Gastroesophageal sphincter (tissue), 4 donors: Measurements from ENCODE around the gene LGALS3BP. TPM values are rescaled to one million over a fixed set of nuclear protein-coding genes. Genes with fewer than 3 reads are reported as not detected.

ENCODE experiments used
- ATAC-seq: fragments of 150-250 bp; one replicate; pipeline ENCODE4 v1.9.1; 2016; ENCODE audit warnings: mild to moderate bottlenecking, moderate library complexity
- H3K27ac ChIP-seq, 4 donors: fragments of 200-600 bp; sonication (generic) in 3 of 4; 1 replicate in 3 of 4; 2 replicates in 1 of 4; pipeline ENCODE4 v1.5.1; 2016 to 2019
- H3K27me3 ChIP-seq: fragments of 200-600 bp; sonication (generic); one replicate; pipeline ENCODE4 v1.5.1; 2019
- H3K36me3 ChIP-seq, 2 donors: fragments of 200-600 bp; sonication (generic); one replicate each; pipeline ENCODE4 v1.5.1; 2019; ENCODE audit warnings: control low read depth in 1 of 2
- H3K4me1 ChIP-seq, 3 donors: fragments of 200-600 bp; sonication (generic); 1 replicate in 2 of 3; 2 replicates in 1 of 3; pipeline ENCODE4 v1.5.1; 2016 to 2019; ENCODE audit warnings: control low read depth in 2 of 3
- H3K4me3 ChIP-seq, 2 donors: fragments of 200-600 bp; sonication (generic); one replicate each; pipeline ENCODE4 v1.5.1; 2019; ENCODE audit warnings: mild to moderate bottlenecking in 1 of 2, moderate library complexity in 1 of 2
- H3K9me3 ChIP-seq, 3 donors: fragments of 200-600 bp; sonication (generic); one replicate each; pipeline ENCODE4 v1.5.1; 2017 to 2019; ENCODE audit warnings: control low read depth in 2 of 3
- CTCF ChIP-seq, 4 experiments: fragments of 200-600 bp in 2 of 4; fragments of 450-650 bp in 2 of 4; sonication (generic) in 1 of 4; IDR thresholded peaks; one replicate each; pipeline ENCODE4 v1.5.1; 2017 to 2019; ENCODE audit warnings: antibody characterized with exemption in 4 of 4, mild to moderate bottlenecking in 2 of 4, moderate library complexity in 2 of 4
- EP300 ChIP-seq: sonication (generic); formaldehyde crosslinking; IDR thresholded peaks from one replicate; pipeline ENCODE4 v1.6.1; 2017; ENCODE audit warnings: antibody characterized with exemption, mild to moderate bottlenecking
- POLR2A ChIP-seq, 2 donors: fragments of 450-650 bp; IDR thresholded peaks; one replicate each; pipeline ENCODE4 v1.6.1; 2017; ENCODE audit warnings: antibody characterized with exemption in 2 of 2, mild to moderate bottlenecking in 2 of 2, moderate library complexity in 1 of 2
- POLR2AphosphoS5 ChIP-seq: sonication (generic); formaldehyde crosslinking; IDR thresholded peaks from one replicate; pipeline ENCODE4 v1.6.1; 2017; ENCODE audit warnings: antibody characterized with exemption
- WGBS, 2 donors: methylation state at CpG; one replicate each; pipeline ENCODE4 v1.1.5; 2018; ENCODE audit warnings: low coverage in 1 of 2; 5-methylcytosine and 5-hydroxymethylcytosine counted together
- total RNA-seq, 4 donors: library from RNA; depleted of rRNA; stranded (reverse); fragments of >200 nt; gene quantifications; one replicate each; pipeline ENCODE4 v1.1.0, GENCODE V29; 2016

LGALS3BP gene
- total RNA-seq, 4 donors from 2014 or later, result 101 to 260 (median 166) TPM

GRCh38 chr17:79020631-79021301 lies 41.0 kb upstream of the LGALS3BP start:
- Histone ChIP-seq H3K4me3 (no peak overlapping the region), H3K27me3 (no peaks in the 10 kb centered on the region), H3K9me3 (no peaks in the 10 kb centered on the region), H3K36me3 (no peaks in the 10 kb centered on the region), H3K4me1 (peaks cover 3 to 67% (median 38%) of the 10 kb centered on the region in 3 donors), H3K27ac (peak overlapping the region; percentile 65 to 85 (median 82))
- ATAC-seq, result no peak
- 56 to 64% methylated on average over 2 of the region's 2 CpGs for WGBS, 2 donors
- TF ChIP-seq POLR2AphosphoS5, result no peak
- no peak for TF ChIP-seq POLR2A (IDR thresholded peaks at IDR 0.05)
- TF ChIP-seq CTCF (IDR thresholded peaks at IDR 0.05), result no peak
- no peak for TF ChIP-seq EP300

GRCh38 chr17:79019632-79020584 lies 40.2 kb upstream of the LGALS3BP start:
- Histone ChIP-seq H3K36me3 (no peaks in the 10 kb centered on the region), H3K27ac (peak overlapping the region; percentile 65 to 85 (median 82)), H3K4me3 (peak overlapping the region in 1 of 2 donors; percentile 24), H3K4me1 (peaks cover 3 to 58% (median 29%) of the 10 kb centered on the region in 3 donors), H3K27me3 (no peaks in the 10 kb centered on the region), H3K9me3 (no peaks in the 10 kb centered on the region)
- ATAC-seq, result peak; percentile 61
- TF ChIP-seq CTCF (IDR thresholded peaks at IDR 0.05) (peak; percentile 56 to 88 (median 84)), POLR2AphosphoS5 (peak; percentile 83), POLR2A (IDR thresholded peaks at IDR 0.05) (no peak)
- WGBS, 2 donors, result 3 to 7% methylated on average over 5 to 10 of the region's 19 CpGs

GRCh38 chr17:79019261-79019631 lies 39.5 kb upstream of the LGALS3BP start:
- WGBS, 2 donors, result 55 to 85% methylated on average over 2 of the region's 2 CpGs
- Histone ChIP-seq H3K36me3 (no peaks in the 10 kb centered on the region), H3K4me3 (no peak overlapping the region), H3K27me3 (no peaks in the 10 kb centered on the region), H3K4me1 (peaks cover 3 to 51% (median 27%) of the 10 kb centered on the region in 3 donors), H3K27ac (peak overlapping the region in 1 of 4 donors; percentile 82), H3K9me3 (no peaks in the 10 kb centered on the region)
- TF ChIP-seq EP300 (no peak), CTCF (IDR thresholded peaks at IDR 0.05) (no peak), POLR2AphosphoS5 (no peak), POLR2A (IDR thresholded peaks at IDR 0.05) (no peak)
- no peak for ATAC-seq

- H3K9me3 ChIP-seq, result no peaks in the 10 kb centered on the region
- no peaks in the 10 kb centered on the region for H3K36me3 ChIP-seq
- TF ChIP-seq POLR2A (IDR thresholded peaks at IDR 0.05) (no peak), CTCF (IDR thresholded peaks at IDR 0.05) (no peak), EP300 (no peak), POLR2AphosphoS5 (no peak)
- ATAC-seq, result no peak
- H3K4me1 ChIP-seq, result peaks cover 3 to 42% (median 20%) of the 10 kb centered on the region in 3 donors
- no peak overlapping the region for H3K4me3 ChIP-seq
- WGBS, 2 donors, result 92% methylated on average over 3 of the region's 3 CpGs
- H3K27me3 ChIP-seq, result no peaks in the 10 kb centered on the region
- no peak overlapping the region for H3K27ac ChIP-seq
Measured at GRCh38 chr17:79018370-79018695, 38.6 kb upstream of the LGALS3BP start.
